Bronchial smooth muscle cell (primary cell): ENCODE measurements around the gene PLAC8L1. TPM values are rescaled to one million over a fixed set of nuclear protein-coding genes. Genes with fewer than 3 reads are reported as not detected.

Source experiments
- total RNA-seq: library from RNA; depleted of rRNA; stranded (reverse); fragments of >200 nt; gene quantifications from 2 replicates; pipeline ENCODE4 v1.2.1, GENCODE V29; 2014

PLAC8L1 gene, protein sequence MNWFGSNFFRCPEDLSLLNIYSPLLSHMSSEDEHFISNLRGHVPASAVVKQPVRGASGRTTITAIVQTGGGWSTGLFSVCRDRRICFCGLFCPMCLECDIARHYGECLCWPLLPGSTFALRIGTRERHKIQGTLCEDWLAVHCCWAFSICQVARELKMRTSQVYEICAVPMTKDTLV
- 0.17 TPM in 1 of 2 replicates, not detected in the other for total RNA-seq

DNA sequence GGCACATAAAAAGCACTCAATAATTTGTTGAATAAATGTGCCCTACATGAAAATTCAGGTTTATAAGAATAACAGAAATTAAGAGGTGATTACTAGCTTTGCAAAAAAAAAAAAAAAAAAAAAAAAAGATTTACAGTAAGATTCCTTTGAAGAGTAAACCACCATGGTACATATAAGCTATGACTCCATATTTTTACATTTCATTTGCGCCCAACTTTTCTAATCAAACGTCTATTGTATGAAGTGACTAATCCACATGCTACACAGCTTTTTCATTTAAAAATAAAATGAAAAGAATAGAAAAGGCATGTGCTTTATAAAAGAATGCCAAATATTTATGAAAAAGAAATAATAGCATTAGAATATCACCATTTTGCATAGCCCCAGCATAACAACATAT lies at the start of gene PLAC8L1:
TSS of gene PLAC8L1 (minus strand) at position 101 of the 400 bp plus-strand sequence. CDS start 1,266 bp downstream, outside the sequence.

Other genes starting within 250 kb of the PLAC8L1 start
- not detected in 2 replicates for gene GRXCR2, start 232.6 kb downstream of the PLAC8L1 start, total RNA-seq
- 0.09 and 0.79 TPM in 2 replicates for gene SH3RF2, start 169.0 kb downstream of the PLAC8L1 start, total RNA-seq
- 90.3 and 96.5 TPM in 2 replicates for gene LARS1, start 77.1 kb upstream of the PLAC8L1 start, total RNA-seq
- gene RBM27, start 98.0 kb upstream of the PLAC8L1 start, total RNA-seq = 16.5 and 22.8 TPM in 2 replicates
- gene POU4F3, start 233.3 kb upstream of the PLAC8L1 start, total RNA-seq = 0.09 TPM in 1 of 2 replicates, not detected in the other